HCT116 (cell line): Measurements from ENCODE around the gene IMMP2L. TPM values are rescaled to one million over a fixed set of nuclear protein-coding genes. Genes with fewer than 3 reads are reported as not detected.

ENCODE experiments used
- ATAC-seq: fragments of 200-7000 bp; cut with Tn5 transposase; 2 replicates; pipeline ENCODE4 v1.9.1; 2020; ENCODE audit warnings: mild to moderate bottlenecking, moderate library complexity
- BruUV-seq: library from RNA; stranded (reverse); fragments of 400-500 nt; replicated peaks from 2 replicates; lab custom pipeline; 2021; lab: Mats Ljungman, UMichigan
- CTCF ChIA-PET: fragments of 300-600 bp; sonication (Branson Sonifier 250); formaldehyde crosslinking; loops from one replicate; lab custom pipeline; 2021; ENCODE audit warnings: antibody characterized with exemption; lab: Charles Lee
- POLR2A ChIA-PET: fragments of 300-600, 350-600 bp; sonication (Branson Sonifier 250); formaldehyde crosslinking; loops from one replicate; lab custom pipeline; 2021; ENCODE audit warnings: antibody characterized with exemption; lab: Charles Lee
- RAD21 ChIA-PET, 2 experiments: fragments of 300-600 bp; sonication (Branson Sonifier 250); formaldehyde crosslinking; loops; one replicate each; lab custom pipeline; 2023; ENCODE audit warnings: low total read pairs in 2 of 2; ENCODE audit not compliant: uncharacterized antibody in 2 of 2, unreplicated experiment in 2 of 2, low non-redundant PET in 1 of 2; lab: Charles Lee
- DNase-seq: peaks from one replicate; pipeline ENCODE4 v3.0.0-alpha.2; 2010; ENCODE audit warnings: low read depth, low spot score
- H2AFZ ChIP-seq: fragments of 200-600 bp; shearing (Covaris generic), sonication (generic); 2 replicates; pipeline ENCODE4 v1.6.1; 2017; ENCODE audit warnings: low read depth, mixed run types, mixed read lengths, antibody characterized with exemption, low read length; ENCODE audit not compliant: poor library complexity, severe bottlenecking
- H3K27ac ChIP-seq: 2 replicates; pipeline ENCODE4 v1.5.1; 2012; ENCODE audit warnings: low read depth, low read length
- H3K27me3 ChIP-seq: fragments of 200-600 bp; sonication (generic); 2 replicates; pipeline ENCODE4 v1.6.1; 2016; ENCODE audit warnings: mixed run types, low read length, mixed read lengths; ENCODE audit not compliant: insufficient read depth
- H3K36me3 ChIP-seq, 2 experiments: fragments of 200-500 bp in 1 of 2; fragments of 200-600 bp in 1 of 2; sonication (Bioruptor generic) in 1 of 2; sonication (generic) in 1 of 2; 2 replicates each; pipeline versions ENCODE4 v1.5.1 to v1.6.1; 2014 to 2016; ENCODE audit warnings: low read length in 2 of 2, inconsistent platforms in 1 of 2, mixed read lengths in 1 of 2, mixed run types in 1 of 2; ENCODE audit not compliant: insufficient read depth in 2 of 2, control insufficient read depth in 1 of 2
- H3K4me1 ChIP-seq, 2 experiments: fragments of 200-600 bp in 1 of 2; sonication (generic) in 1 of 2; 2 replicates each; pipeline versions ENCODE4 v1.5.1 to v1.6.1; 2012 to 2017; ENCODE audit warnings: low read length in 2 of 2, inconsistent platforms in 1 of 2, mild to moderate bottlenecking in 1 of 2, mixed read lengths in 1 of 2, mixed run types in 1 of 2, moderate library complexity in 1 of 2; ENCODE audit not compliant: insufficient read depth in 2 of 2, control insufficient read depth in 1 of 2
- H3K4me2 ChIP-seq: fragments of 200-600 bp; sonication (generic); 2 replicates; pipeline ENCODE4 v1.6.1; 2017; ENCODE audit warnings: mixed run types, low read length, mixed read lengths
- H3K4me3 ChIP-seq, 2 experiments: fragments of 200-600 bp in 1 of 2; sonication (generic) in 1 of 2; replicated peaks in 1 of 2; 2 replicates each; pipeline ENCODE4 v1.5.1; 2011 to 2016; ENCODE audit warnings: low read length in 2 of 2, control low read depth in 1 of 2, low read depth in 1 of 2, mild to moderate bottlenecking in 1 of 2, mixed read lengths in 1 of 2, mixed run types in 1 of 2
- H3K79me2 ChIP-seq: fragments of 200-600 bp; sonication (generic); 2 replicates; pipeline ENCODE4 v1.6.1; 2017; ENCODE audit warnings: mild to moderate bottlenecking, mixed run types, low read length, moderate library complexity, mixed read lengths; ENCODE audit not compliant: insufficient read depth
- H3K9ac ChIP-seq: fragments of 200-600 bp; sonication (generic); 2 replicates; pipeline ENCODE4 v1.6.1; 2016; ENCODE audit warnings: low read length, mixed read lengths
- H3K9me2 ChIP-seq: fragments of 200-600 bp; sonication (generic), shearing (Covaris generic); 2 replicates; pipeline ENCODE4 v1.6.1; 2017; ENCODE audit warnings: mixed run types, mild to moderate bottlenecking, moderate library complexity; ENCODE audit not compliant: insufficient read depth
- H3K9me3 ChIP-seq, 2 experiments: fragments of 200-500 bp in 1 of 2; fragments of 200-600 bp in 1 of 2; sonication (Bioruptor generic) in 1 of 2; sonication (generic) in 1 of 2; 2 replicates each; pipeline ENCODE4 v1.6.1; 2014 to 2017; ENCODE audit warnings: low read length in 2 of 2, mixed read lengths in 2 of 2, inconsistent platforms in 1 of 2, low read depth in 1 of 2, mild to moderate bottlenecking in 1 of 2, mixed run types in 1 of 2, moderate library complexity in 1 of 2; ENCODE audit not compliant: control insufficient read depth in 1 of 2, insufficient read depth in 1 of 2
- H4K20me1 ChIP-seq: fragments of 200-600 bp; sonication (generic), shearing (Covaris generic); 2 replicates; pipeline ENCODE4 v1.6.1; 2017; ENCODE audit warnings: mixed run types, mild to moderate bottlenecking, moderate library complexity; ENCODE audit not compliant: insufficient read depth
- CBX3 ChIP-seq: IDR thresholded peaks from 2 replicates; pipeline ENCODE4 v1.6.1; 2012; ENCODE audit warnings: low read depth
- CEBPB ChIP-seq: IDR thresholded peaks from 2 replicates; pipeline ENCODE4 v1.6.1; 2012; ENCODE audit warnings: low read depth
- CTCF ChIP-seq, 3 experiments: fragments of 200-600 bp in 1 of 3; sonication (generic) in 1 of 3; IDR thresholded peaks in 2 of 3; conservative IDR thresholded peaks in 1 of 3; 2 replicates each; pipeline ENCODE4 v1.5.1; 2012 to 2017; ENCODE audit warnings: low read depth in 2 of 3, low read length in 2 of 3, antibody characterized with exemption in 1 of 3, borderline replicate concordance in 1 of 3, control low read depth in 1 of 3, mild to moderate bottlenecking in 1 of 3, mixed read lengths in 1 of 3, mixed run types in 1 of 3, moderate library complexity in 1 of 3; ENCODE audit not compliant: insufficient read depth in 1 of 3
- EGR1 ChIP-seq: IDR thresholded peaks from 2 replicates; pipeline ENCODE4 v1.6.1; 2012; ENCODE audit warnings: low read depth
- ELF1 ChIP-seq: IDR thresholded peaks from 2 replicates; pipeline ENCODE4 v1.6.1; 2012; ENCODE audit warnings: low read depth, borderline replicate concordance
- EZH2phosphoT487 ChIP-seq: fragments of 200-600 bp; IDR thresholded peaks from 2 replicates; pipeline ENCODE4 v1.6.1; 2018; ENCODE audit warnings: antibody characterized with exemption, borderline replicate concordance
- FOSL1 ChIP-seq: IDR thresholded peaks from 2 replicates; pipeline ENCODE4 v1.6.1; 2012; ENCODE audit warnings: low read depth
- JUND ChIP-seq: IDR thresholded peaks from 2 replicates; pipeline ENCODE4 v1.6.1; 2012
- POLR2A ChIP-seq: IDR thresholded peaks from 2 replicates; pipeline ENCODE4 v1.7.0; 2011; ENCODE audit warnings: borderline replicate concordance; ENCODE audit not compliant: insufficient read depth, insufficient read length; ENCODE audit errors: extremely low read depth
- POLR2AphosphoS5 ChIP-seq: IDR thresholded peaks from 2 replicates; pipeline ENCODE4 v1.6.1; 2011; ENCODE audit warnings: mild to moderate bottlenecking, low read depth, low read length, moderate library complexity
- RAD21 ChIP-seq: IDR thresholded peaks from 2 replicates; pipeline ENCODE4 v1.6.1; 2012; ENCODE audit warnings: low read depth, mild to moderate bottlenecking
- SIN3A ChIP-seq: IDR thresholded peaks from 2 replicates; pipeline ENCODE4 v1.6.1; 2012; ENCODE audit warnings: low read depth
- SRF ChIP-seq: IDR thresholded peaks from 2 replicates; pipeline ENCODE4 v1.6.1; 2012; ENCODE audit warnings: low read depth
- TCF7L2 ChIP-seq: IDR thresholded peaks from 2 replicates; pipeline ENCODE4 v1.7.0; 2011; ENCODE audit warnings: borderline replicate concordance, inconsistent platforms; ENCODE audit not compliant: insufficient read depth, insufficient read length; ENCODE audit errors: extremely low read depth
- YY1 ChIP-seq: IDR thresholded peaks from 2 replicates; pipeline ENCODE4 v1.6.1; 2011; ENCODE audit warnings: low read length, low read depth, moderate library complexity, mild to moderate bottlenecking; ENCODE audit not compliant: insufficient replicate concordance; ENCODE audit errors: extremely low read depth
- ZBTB33 ChIP-seq: IDR thresholded peaks from 2 replicates; pipeline ENCODE4 v1.6.1; 2011; ENCODE audit warnings: mild to moderate bottlenecking, low read length, moderate library complexity; ENCODE audit not compliant: insufficient replicate concordance; ENCODE audit errors: extremely low read depth
- ZNF274 ChIP-seq: fragments of 200-500 bp; sonication (Bioruptor generic); IDR thresholded peaks from 2 replicates; pipeline ENCODE4 v1.6.1; 2014; ENCODE audit warnings: mild to moderate bottlenecking, low read depth, low read length, inconsistent platforms
- intact Hi-C: fragments of 100-400 bp; cut with micrococcal nuclease; formaldehyde crosslinking; loops from 2 replicates; pipeline ENCODE4 v1.10.0; 2022
- total RNA-seq: library from RNA; stranded (reverse); gene quantifications from one replicate; pipeline ENCODE4 v1.2.1, GENCODE V29; 2021; ENCODE audit not compliant: unreplicated experiment
- TF ChIP-seq, protein P1 (sequence below): IDR thresholded peaks from 2 replicates; pipeline ENCODE4 v1.6.1; 2012
- TF ChIP-seq, protein P2 (sequence below): IDR thresholded peaks from 2 replicates; pipeline ENCODE4 v1.6.1; 2012; ENCODE audit warnings: low read depth
- TF ChIP-seq, protein P3 (sequence below): IDR thresholded peaks from 2 replicates; pipeline ENCODE4 v1.6.1; 2012

The IMMP2L gene
- total RNA-seq, 1 experiment from 2014 or later, result 21.1 TPM

GRCh38 chr7:111525100-111525499 is 37.2 kb downstream of the IMMP2L start:
- Histone ChIP-seq H3K9ac (no peak overlapping the region), H3K4me3 (no peak overlapping the region), H3K27me3 (no peaks in the 10 kb centered on the region), H3K27ac (no peak overlapping the region), H4K20me1 (no peaks in the 10 kb centered on the region), H3K4me2 (no peak overlapping the region), H3K9me2 (no peaks in the 10 kb centered on the region), H3K9me3 (no peaks in the 10 kb centered on the region; a peak in 1 of 4 replicates), H3K79me2 (no peaks in the 10 kb centered on the region), H2AFZ (no peak overlapping the region), H3K4me1 (no peaks in the 10 kb centered on the region), H3K36me3 (no peaks in the 10 kb centered on the region)
- RAD21 ChIA-PET, result no interaction called here
- TF ChIP-seq YY1, result no peak
- no peak for TF ChIP-seq ZBTB33
- TF ChIP-seq, protein P1, sequence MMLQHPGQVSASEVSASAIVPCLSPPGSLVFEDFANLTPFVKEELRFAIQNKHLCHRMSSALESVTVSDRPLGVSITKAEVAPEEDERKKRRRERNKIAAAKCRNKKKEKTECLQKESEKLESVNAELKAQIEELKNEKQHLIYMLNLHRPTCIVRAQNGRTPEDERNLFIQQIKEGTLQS, result no peak
- no peak for TF ChIP-seq EZH2phosphoT487
- TF ChIP-seq, protein P2, sequence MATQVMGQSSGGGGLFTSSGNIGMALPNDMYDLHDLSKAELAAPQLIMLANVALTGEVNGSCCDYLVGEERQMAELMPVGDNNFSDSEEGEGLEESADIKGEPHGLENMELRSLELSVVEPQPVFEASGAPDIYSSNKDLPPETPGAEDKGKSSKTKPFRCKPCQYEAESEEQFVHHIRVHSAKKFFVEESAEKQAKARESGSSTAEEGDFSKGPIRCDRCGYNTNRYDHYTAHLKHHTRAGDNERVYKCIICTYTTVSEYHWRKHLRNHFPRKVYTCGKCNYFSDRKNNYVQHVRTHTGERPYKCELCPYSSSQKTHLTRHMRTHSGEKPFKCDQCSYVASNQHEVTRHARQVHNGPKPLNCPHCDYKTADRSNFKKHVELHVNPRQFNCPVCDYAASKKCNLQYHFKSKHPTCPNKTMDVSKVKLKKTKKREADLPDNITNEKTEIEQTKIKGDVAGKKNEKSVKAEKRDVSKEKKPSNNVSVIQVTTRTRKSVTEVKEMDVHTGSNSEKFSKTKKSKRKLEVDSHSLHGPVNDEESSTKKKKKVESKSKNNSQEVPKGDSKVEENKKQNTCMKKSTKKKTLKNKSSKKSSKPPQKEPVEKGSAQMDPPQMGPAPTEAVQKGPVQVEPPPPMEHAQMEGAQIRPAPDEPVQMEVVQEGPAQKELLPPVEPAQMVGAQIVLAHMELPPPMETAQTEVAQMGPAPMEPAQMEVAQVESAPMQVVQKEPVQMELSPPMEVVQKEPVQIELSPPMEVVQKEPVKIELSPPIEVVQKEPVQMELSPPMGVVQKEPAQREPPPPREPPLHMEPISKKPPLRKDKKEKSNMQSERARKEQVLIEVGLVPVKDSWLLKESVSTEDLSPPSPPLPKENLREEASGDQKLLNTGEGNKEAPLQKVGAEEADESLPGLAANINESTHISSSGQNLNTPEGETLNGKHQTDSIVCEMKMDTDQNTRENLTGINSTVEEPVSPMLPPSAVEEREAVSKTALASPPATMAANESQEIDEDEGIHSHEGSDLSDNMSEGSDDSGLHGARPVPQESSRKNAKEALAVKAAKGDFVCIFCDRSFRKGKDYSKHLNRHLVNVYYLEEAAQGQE, result no peak
- no peak for TF ChIP-seq SIN3A
- no peak for TF ChIP-seq EGR1
- no peak for TF ChIP-seq CEBPB
- no peak for TF ChIP-seq POLR2A
- no peak for TF ChIP-seq CBX3
- no peak for TF ChIP-seq JUND
- TF ChIP-seq POLR2AphosphoS5, result no peak
- TF ChIP-seq RAD21, result no peak
- TF ChIP-seq SRF, result no peak
- TF ChIP-seq ELF1, result no peak
- TF ChIP-seq ZNF274, result no peak
- no peak for TF ChIP-seq TCF7L2
- TF ChIP-seq, protein P3, sequence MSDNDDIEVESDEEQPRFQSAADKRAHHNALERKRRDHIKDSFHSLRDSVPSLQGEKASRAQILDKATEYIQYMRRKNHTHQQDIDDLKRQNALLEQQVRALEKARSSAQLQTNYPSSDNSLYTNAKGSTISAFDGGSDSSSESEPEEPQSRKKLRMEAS, result no peak
- TF ChIP-seq CTCF (IDR thresholded peaks at IDR 0.05 in 2 of 3, conservative IDR thresholded peaks at IDR 0.05 in 1 of 3; ENCODE audit: borderline replicate concordance in 1 of 3, insufficient read depth in 1 of 3, low read depth in 2 of 3, low read length in 2 of 3), result no peak
- TF ChIP-seq FOSL1, result no peak
- POLR2A ChIA-PET, result no interaction called here
- no peak for DNase-seq
- intact Hi-C loops, result no loop called here
- CTCF ChIA-PET, result no interaction called here
- no TSS peak for BruUV-seq
- no peak for ATAC-seq
